Panc1 (cell line): ENCODE results near the gene ELMO1.

Experiments used
- CTCF ChIP-seq: fragments of 450-650 bp; IDR thresholded peaks from 2 replicates; pipeline ENCODE4 v1.5.1; 2017; ENCODE audit warnings: mild to moderate bottlenecking
- POLR2AphosphoS5 ChIP-seq: IDR thresholded peaks from 2 replicates; pipeline ENCODE4 v1.6.1; 2012; ENCODE audit warnings: mild to moderate bottlenecking, low read depth, low read length, moderate library complexity

GRCh38 chr7:36984041-36984521 is 464.6 kb downstream of the ELMO1 start:
- TF ChIP-seq CTCF: no peak
- no peak for TF ChIP-seq POLR2AphosphoS5
